Cerebellar nuclear complex (tissue), 1 donor: ENCODE data around the gene PSMA6.
"Not testable (repeated sequence)": the region's sequence is repeated elsewhere in the genome, so short reads cannot be mapped to it uniquely, and the experiment has no call there.

Source experiments
- DNase-seq, 2 experiments: peaks; one replicate each; lab custom pipeline; 2025; lab: John Stamatoyannopoulos, UW

The PSMA6 gene

GRCh38 chr14:35344107-35344807 lies 52.1 kb downstream of the PSMA6 start:
- no peak for DNase-seq

GRCh38 chr14:35346738-35347322 lies 54.6 kb downstream of the PSMA6 start:
- no peak for DNase-seq

- DNase-seq = no peak
These were observed 55.3 kb downstream of the PSMA6 start for GRCh38 chr14:35347323-35348043.

- not testable (repeated sequence) for DNase-seq
These were observed 55.8 kb downstream of the PSMA6 start for GRCh38 chr14:35348044-35348380.

- no peak for DNase-seq
These were observed 57.5 kb downstream of the PSMA6 start for GRCh38 chr14:35349496-35350365.

- no peak for DNase-seq
These were observed 59.3 kb downstream of the PSMA6 start for GRCh38 chr14:35351497-35351896.

- no peak for DNase-seq
These were observed 59.7 kb downstream of the PSMA6 start for GRCh38 chr14:35351897-35352273.

- DNase-seq = no peak
These were observed 60.4 kb downstream of the PSMA6 start for GRCh38 chr14:35352274-35353233.

- DNase-seq = no peak
These were observed 61.4 kb downstream of the PSMA6 start for GRCh38 chr14:35353409-35354172.

- not testable (repeated sequence) for DNase-seq
These were observed 63.1 kb downstream of the PSMA6 start for GRCh38 chr14:35355235-35355634.

- DNase-seq = no peak
These were observed 64.0 kb downstream of the PSMA6 start for GRCh38 chr14:35355981-35356841.

- not testable (repeated sequence) for DNase-seq
These were observed 67.5 kb downstream of the PSMA6 start for GRCh38 chr14:35359655-35360054.

GRCh38 chr14:35361141-35361480 lies 68.9 kb downstream of the PSMA6 start:
- DNase-seq = no peak

- DNase-seq = no peak
These were observed 70.3 kb downstream of the PSMA6 start for GRCh38 chr14:35362450-35362849.

- no peak for DNase-seq
These were observed 70.8 kb downstream of the PSMA6 start for GRCh38 chr14:35362911-35363374.

GRCh38 chr14:35365130-35366055 lies 73.2 kb downstream of the PSMA6 start:
- DNase-seq = no peak

GRCh38 chr14:35366056-35366451 lies 73.9 kb downstream of the PSMA6 start:
- no peak for DNase-seq

- DNase-seq = no peak
These were observed 74.4 kb downstream of the PSMA6 start for GRCh38 chr14:35366521-35366976.
